K562 (cell line): Measurements from ENCODE around the gene KIF12. TPM values are rescaled to one million over a fixed set of nuclear protein-coding genes. Genes with fewer than 3 reads are reported as not detected.

ENCODE experiments used
- ATAC-seq: fragments of 200-7000 bp; cut with Tn5 transposase; 3 replicates; pipeline ENCODE4 v1.9.1; 2020; ENCODE audit warnings: moderate library complexity
- BruUV-seq: library from RNA; stranded (reverse); fragments of 400-500 nt; replicated peaks from 2 replicates; lab custom pipeline; 2021; lab: Mats Ljungman, UMichigan
- CTCF ChIA-PET: fragments of 300-600 bp; formaldehyde crosslinking; extraction: SDS; loops from one replicate; lab custom pipeline; 2021; ENCODE audit warnings: low intra/inter-chr PET ratio; lab: Yijun Ruan, JAX
- POLR2A ChIA-PET: fragments of 300-600, 350-650 bp; sonication (Branson Sonifier 250); formaldehyde crosslinking; extraction: SDS; loops from one replicate; lab custom pipeline; 2021; ENCODE audit warnings: antibody characterized with exemption, inconsistent platforms; lab: Yijun Ruan, JAX
- DNase-seq, 4 experiments: peaks; one replicate each; pipeline versions ENCODE4 v3.0.0 to v3.0.0-alpha.2; 2011 to 2018; ENCODE audit warnings: low spot score in 3 of 4, mixed read lengths in 3 of 4; ENCODE audit errors: extremely low read depth in 1 of 4
- FAIRE-seq: peaks from 2 replicates; lab custom pipeline; 2011; peaks lifted over from hg19 to GRCh38; lab: Jason Lieb, UNC
- H2AFZ ChIP-seq: 2 replicates; pipeline ENCODE4 v1.6.0; 2011; ENCODE audit warnings: low read depth, low read length, control low read depth, inconsistent platforms
- H3K27ac ChIP-seq: fragments of 200-600 bp; 3 replicates; pipeline ENCODE4 v1.8.0; 2011; ENCODE audit warnings: low read depth, mild to moderate bottlenecking, control low read depth, inconsistent platforms, low read length, moderate library complexity, mixed read lengths; ENCODE audit errors: extremely low read depth
- H3K27me3 ChIP-seq, 2 experiments: fragments of 300-600 bp in 1 of 2; 2 replicates in 1 of 2; 3 replicates in 1 of 2; pipeline versions ENCODE4 v1.6.0 to v1.8.0; 2011; ENCODE audit warnings: inconsistent platforms in 2 of 2, low read length in 2 of 2, mild to moderate bottlenecking in 1 of 2, mixed read lengths in 1 of 2, moderate library complexity in 1 of 2; ENCODE audit not compliant: control insufficient read depth in 2 of 2, insufficient read depth in 2 of 2
- H3K36me3 ChIP-seq: fragments of 300-600 bp; 3 replicates; pipeline ENCODE4 v1.8.0; 2011; ENCODE audit warnings: mild to moderate bottlenecking, low read length, inconsistent platforms; ENCODE audit not compliant: control insufficient read depth, insufficient read depth
- H3K4me1 ChIP-seq, 2 experiments: fragments of 200-600 bp in 1 of 2; replicated peaks in 1 of 2; 2 replicates in 1 of 2; 3 replicates in 1 of 2; pipeline versions ENCODE4 v1.5.1 to v1.8.0; 2011; ENCODE audit warnings: inconsistent platforms in 2 of 2, low read length in 2 of 2, mild to moderate bottlenecking in 1 of 2, mixed read lengths in 1 of 2, moderate library complexity in 1 of 2; ENCODE audit not compliant: control insufficient read depth in 2 of 2, insufficient read depth in 2 of 2
- H3K4me2 ChIP-seq: 2 replicates; pipeline ENCODE4 v1.6.1; 2011; ENCODE audit warnings: low read length, control low read depth, inconsistent platforms, mixed read lengths; ENCODE audit not compliant: insufficient read depth
- H3K4me3 ChIP-seq: fragments of 200-600 bp; sonication (generic), shearing (Covaris generic); 2 replicates; pipeline ENCODE4 v1.5.1; 2016; ENCODE audit warnings: control low read depth, inconsistent platforms
- H3K79me2 ChIP-seq: fragments of 200-600 bp; 3 replicates; pipeline ENCODE4 v1.8.0; 2011; ENCODE audit warnings: low read length, inconsistent platforms; ENCODE audit not compliant: control insufficient read depth, insufficient read depth
- H3K9ac ChIP-seq, 2 experiments: 2 replicates each; pipeline versions ENCODE4 v1.6.0 to v1.6.1; 2011; ENCODE audit warnings: low read depth in 2 of 2, low read length in 2 of 2, control low read depth in 1 of 2, inconsistent platforms in 1 of 2, mild to moderate bottlenecking in 1 of 2, mixed read lengths in 1 of 2; ENCODE audit not compliant: insufficient read depth in 1 of 2
- H3K9me1 ChIP-seq: one replicate; pipeline ENCODE4 v1.6.0; 2011; ENCODE audit warnings: inconsistent platforms, mild to moderate bottlenecking, low read length, moderate library complexity; ENCODE audit not compliant: control insufficient read depth, insufficient read depth
- H3K9me3 ChIP-seq: replicated peaks from 2 replicates; pipeline ENCODE4 v1.5.1; 2011; ENCODE audit warnings: low read depth, low read length, inconsistent platforms; ENCODE audit not compliant: control insufficient read depth, insufficient read depth
- H4K20me1 ChIP-seq: replicated peaks from 2 replicates; pipeline ENCODE4 v1.6.1; 2011; ENCODE audit warnings: low read length, inconsistent platforms, mixed read lengths; ENCODE audit not compliant: control insufficient read depth, insufficient read depth
- ARID4B ChIP-seq: sonication (generic); formaldehyde crosslinking; IDR thresholded peaks from 2 replicates; pipeline ENCODE4 v1.8.0; 2022; ENCODE audit warnings: mild to moderate bottlenecking, missing genetic modification reagents
- E2F4 ChIP-seq: sonication (generic); formaldehyde crosslinking; IDR thresholded peaks from 2 replicates; pipeline ENCODE4 v1.8.0; 2022; ENCODE audit warnings: mild to moderate bottlenecking, low read depth, missing genetic modification reagents
- E2F8 ChIP-seq: fragments of 450-650 bp; IDR thresholded peaks from 2 replicates; pipeline ENCODE4 v1.7.1; 2018; ENCODE audit warnings: mild to moderate bottlenecking, low read depth; ENCODE audit not compliant: partially characterized antibody
- ELF1 ChIP-seq: fragments of 200-800 bp; sonication (Bioruptor generic); IDR thresholded peaks from 2 replicates; pipeline ENCODE4 v1.6.1; 2016; ENCODE audit warnings: missing genetic modification characterization, missing compliant biosample characterization
- ETV5 ChIP-seq: sonication (generic); formaldehyde crosslinking; IDR thresholded peaks from 2 replicates; pipeline ENCODE4 v1.4.0; 2020; ENCODE audit warnings: low read depth, mild to moderate bottlenecking, missing genetic modification reagents
- SNIP1 ChIP-seq: fragments of 450-650 bp; IDR thresholded peaks from 2 replicates; pipeline ENCODE4 v1.7.1; 2017; ENCODE audit warnings: low read depth, mild to moderate bottlenecking
- TAF15 ChIP-seq: fragments of 200-400 bp; formaldehyde crosslinking; IDR thresholded peaks from 2 replicates; pipeline ENCODE4 v1.6.1; 2017; ENCODE audit warnings: mild to moderate bottlenecking, low read depth, low read length, moderate library complexity
- ZBTB9 ChIP-seq: fragments of 450-650 bp; formaldehyde crosslinking; IDR thresholded peaks from 2 replicates; pipeline ENCODE4 v1.4.0; 2020; ENCODE audit warnings: mild to moderate bottlenecking, moderate library complexity
- ZNF124 ChIP-seq: sonication (generic); formaldehyde crosslinking; IDR thresholded peaks from 2 replicates; pipeline ENCODE4 v1.8.1; 2022; ENCODE audit warnings: missing genetic modification reagents
- ZNF212 ChIP-seq: fragments of 450-650 bp; formaldehyde crosslinking; IDR thresholded peaks from 2 replicates; pipeline ENCODE4 v1.4.0; 2020; ENCODE audit warnings: mild to moderate bottlenecking
- ZNF75A ChIP-seq: fragments of 450-650 bp; formaldehyde crosslinking; IDR thresholded peaks from 2 replicates; pipeline ENCODE4 v1.4.0; 2020; ENCODE audit warnings: mild to moderate bottlenecking
- WGBS: fragments of 100-300 bp; shearing (Covaris generic); methylation state at CpG from one replicate; pipeline ENCODE4 v1.1.6; 2016; ENCODE audit warnings: low coverage, mixed read lengths; ENCODE audit not compliant: insufficient coverage; ENCODE audit errors: missing lambda C conversion rate; 5-methylcytosine and 5-hydroxymethylcytosine counted together
- in situ Hi-C: fragments of 300-500 bp; cut with MboI; formaldehyde crosslinking; loops from 4 replicates; pipeline ENCODE4 v1.15.0; 2018; ENCODE audit warnings: inconsistent platforms, mixed read lengths
- intact Hi-C: fragments of 100-400 bp; cut with micrococcal nuclease; formaldehyde crosslinking; loops from 2 replicates; pipeline ENCODE4 v1.14.2; 2022
- polyA plus RNA-seq, 8 experiments: library from polyadenylated mRNA; depleted of rRNA in 4 of 8; stranded (reverse) in 5 of 8; unstranded in 3 of 8; fragments of >200 nt; fragmentation: Nextera tagmentation in 2 of 8; fragmentation: Illumina TruSeq in 1 of 8; extraction: Ambion mirVana in 2 of 8; extraction: Trizol in 1 of 8; gene quantifications; 2 replicates each; pipeline versions ENCODE4 v1.2.1 to v1.2.3, GENCODE V29; 2011 to 2014; ENCODE audit warnings: inconsistent platforms in 1 of 8, missing spikeins in 1 of 8
- total RNA-seq, 7 experiments: library from RNA; depleted of rRNA in 6 of 7; stranded (reverse); fragments of >200 nt in 6 of 7; fragmentation: Illumina TruSeq in 2 of 7; extraction: Trizol in 2 of 7; gene quantifications; 2 replicates each; pipeline versions ENCODE4 v1.2.1 to v1.2.3, GENCODE V29; 2011 to 2021; ENCODE audit warnings: low replicate concordance in 1 of 7

The KIF12 gene
- total and polyA plus RNA-seq, 9 of the 15 experiments (the other 6 are each of a cell fraction or from before 2014, with no cell fraction given), result not detected

GRCh38 chr9:114080195-114080772, 18.8 kb downstream of the KIF12 start (continued):
- no peak for TF ChIP-seq ZNF124 (CRISPR knock-in tag)
- no peak for TF ChIP-seq SNIP1
- TF ChIP-seq, all 486 proteins: peak for 0

- no peak for FAIRE-seq
- no peak overlapping the region for H3K9ac ChIP-seq
- H4K20me1 ChIP-seq, result no peaks in the 10 kb centered on the region
- DNase-seq, result no peak
- H2AFZ ChIP-seq, result no peak overlapping the region
- H3K4me1 ChIP-seq, result peaks cover 5 to 6% of the 10 kb centered on the region in 2 experiments; a peak in 4 of 5 replicates
- H3K4me3 ChIP-seq, result no peak overlapping the region
- intact Hi-C loops (loop anchor here (5.0 kb wide), 1 partner anchor 341 kb away; no protein-coding TSS in a partner anchor), in situ Hi-C loops (no loop called here)
- WGBS, result 18% methylated on average over 6 of the region's 7 CpGs
- ATAC-seq, result no peak
- H3K36me3 ChIP-seq, result no peaks in the 10 kb centered on the region
- H3K9me1 ChIP-seq, result no peaks in the 10 kb centered on the region
- ChIA-PET POLR2A (interaction anchor here (0.6 kb wide), 1 partner anchor 169 kb away, joined by 3 read pairs; no protein-coding TSS in a partner anchor), CTCF (no interaction called here)
- H3K79me2 ChIP-seq, result no peaks in the 10 kb centered on the region
- H3K9me3 ChIP-seq, result no peaks in the 10 kb centered on the region
- H3K4me2 ChIP-seq, result no peak overlapping the region
- no peak overlapping the region for H3K27ac ChIP-seq
- no TSS peak for BruUV-seq
- peaks cover 4 to 29% of the 10 kb centered on the region in 2 experiments; a peak in 3 of 5 replicates for H3K27me3 ChIP-seq
- TF ChIP-seq ZNF212 (CRISPR knock-in tag), result no peak
- no peak for TF ChIP-seq ETV5 (CRISPR knock-in tag)
- TF ChIP-seq TAF15, result no peak
- TF ChIP-seq ZBTB9 (CRISPR knock-in tag), result no peak
- no peak for TF ChIP-seq ARID4B (CRISPR knock-in tag)
- TF ChIP-seq E2F8, result no peak
- no peak for TF ChIP-seq ZNF75A (CRISPR knock-in tag)
- no peak for TF ChIP-seq ELF1 (tag)
- no peak for TF ChIP-seq E2F4 (CRISPR knock-in tag)
Measured at GRCh38 chr9:114078781-114079156, 20.3 kb downstream of the KIF12 start.
